Loucy (cell line): Measurements from ENCODE around the gene NMNAT2.

Source experiments
- H2AFZ ChIP-seq: fragments of 200-600 bp; sonication (generic); 2 replicates; pipeline ENCODE4 v1.6.0; 2016; ENCODE audit warnings: antibody characterized with exemption, mild to moderate bottlenecking, low read length, moderate library complexity
- H3F3A ChIP-seq: fragments of 200-600 bp; 2 replicates; pipeline ENCODE4 v1.6.0; 2016; ENCODE audit warnings: antibody characterized with exemption, low read depth, mild to moderate bottlenecking
- H3K27me3 ChIP-seq: fragments of 200-600 bp; sonication (generic); 2 replicates; pipeline ENCODE4 v1.6.1; 2014; ENCODE audit warnings: low read length, mild to moderate bottlenecking; ENCODE audit not compliant: insufficient read depth, poor library complexity, severe bottlenecking
- H3K36me3 ChIP-seq: fragments of 200-600 bp; sonication (generic); 2 replicates; pipeline ENCODE4 v1.6.1; 2016; ENCODE audit warnings: low read length; ENCODE audit not compliant: insufficient read depth
- H3K4me1 ChIP-seq: fragments of 200-600 bp; sonication (generic); 2 replicates; pipeline ENCODE4 v1.5.1; 2014; ENCODE audit warnings: low read length, mild to moderate bottlenecking; ENCODE audit not compliant: insufficient read depth, poor library complexity, severe bottlenecking
- H3K4me2 ChIP-seq: fragments of 200-600 bp; sonication (generic); 2 replicates; pipeline ENCODE4 v1.6.0; 2014; ENCODE audit warnings: antibody characterized with exemption, low read length, low read depth, mild to moderate bottlenecking; ENCODE audit not compliant: poor library complexity, severe bottlenecking
- H3K4me3 ChIP-seq: fragments of 200-600 bp; sonication (generic); 2 replicates; pipeline ENCODE4 v1.5.1; 2014; ENCODE audit warnings: low read length, mild to moderate bottlenecking, mixed read lengths; ENCODE audit not compliant: poor library complexity, severe bottlenecking
- H3K79me2 ChIP-seq: fragments of 200-600 bp; sonication (generic); 2 replicates; pipeline ENCODE4 v1.6.1; 2014; ENCODE audit warnings: low read length; ENCODE audit not compliant: insufficient read depth
- H3K9ac ChIP-seq: fragments of 200-600 bp; sonication (generic); 2 replicates; pipeline ENCODE4 v1.6.0; 2014; ENCODE audit warnings: mild to moderate bottlenecking, low read depth, low read length, moderate library complexity; ENCODE audit not compliant: poor library complexity, severe bottlenecking
- H3K9me2 ChIP-seq: fragments of 200-600 bp; sonication (generic); replicated peaks from 2 replicates; pipeline ENCODE4 v1.6.1; 2016; ENCODE audit warnings: low read depth, low read length, mixed read lengths
- H3K9me3 ChIP-seq: fragments of 200-600 bp; sonication (generic); 2 replicates; pipeline ENCODE4 v1.6.1; 2014; ENCODE audit warnings: mild to moderate bottlenecking, antibody characterized with exemption, low read length, low read depth; ENCODE audit not compliant: insufficient read depth
- H4K20me1 ChIP-seq: fragments of 200-600 bp; sonication (generic); 2 replicates; pipeline ENCODE4 v1.6.0; 2014; ENCODE audit warnings: antibody characterized with exemption, low read length, mild to moderate bottlenecking; ENCODE audit not compliant: insufficient read depth, poor library complexity, severe bottlenecking
- CTCF ChIP-seq: fragments of 200-600 bp; sonication (generic); conservative IDR thresholded peaks from 2 replicates; pipeline ENCODE4 v1.5.1; 2014; ENCODE audit warnings: mild to moderate bottlenecking, antibody characterized with exemption, low read length
- EZH2phosphoT487 ChIP-seq: fragments of 200-600 bp; IDR thresholded peaks from 2 replicates; pipeline ENCODE4 v1.6.1; 2018; ENCODE audit warnings: antibody characterized with exemption, mild to moderate bottlenecking, moderate library complexity, borderline replicate concordance

Gene NMNAT2

GRCh38 chr1:183323849-183324683 lies 94.1 kb downstream of the NMNAT2 start:
- no peaks in the 10 kb centered on the region for H3K4me1 ChIP-seq
- no peak overlapping the region for H3K4me3 ChIP-seq
- H3K36me3 ChIP-seq, result no peaks in the 10 kb centered on the region
- H3K27me3 ChIP-seq, result no peaks in the 10 kb centered on the region
- no peaks in the 10 kb centered on the region for H3K9me3 ChIP-seq
- H3K9ac ChIP-seq, result no peak overlapping the region
- H3F3A ChIP-seq, result no peaks in the 10 kb centered on the region
- H4K20me1 ChIP-seq, result no peaks in the 10 kb centered on the region
- TF ChIP-seq EZH2phosphoT487 (no peak), CTCF (no peak)
- no peak overlapping the region for H3K4me2 ChIP-seq
- H2AFZ ChIP-seq, result no peak overlapping the region
- no peaks in the 10 kb centered on the region for H3K9me2 ChIP-seq
- H3K79me2 ChIP-seq, result no peaks in the 10 kb centered on the region

- Histone ChIP-seq H3F3A (no peaks in the 10 kb centered on the region), H3K4me1 (no peaks in the 10 kb centered on the region), H3K9me3 (no peaks in the 10 kb centered on the region), H3K36me3 (no peaks in the 10 kb centered on the region), H3K4me2 (no peak overlapping the region), H3K9ac (no peak overlapping the region), H3K79me2 (no peaks in the 10 kb centered on the region), H2AFZ (no peak overlapping the region), H3K4me3 (no peak overlapping the region), H4K20me1 (no peaks in the 10 kb centered on the region), H3K27me3 (no peaks in the 10 kb centered on the region), H3K9me2 (no peaks in the 10 kb centered on the region)
- no peak for TF ChIP-seq EZH2phosphoT487
- TF ChIP-seq CTCF, result no peak
Observed at GRCh38 chr1:183319606-183320005, 98.6 kb downstream of the NMNAT2 start.

GRCh38 chr1:183319051-183319450 lies 99.1 kb downstream of the NMNAT2 start:
- H3K9me2 ChIP-seq, result no peaks in the 10 kb centered on the region
- H3K79me2 ChIP-seq, result no peaks in the 10 kb centered on the region
- H3F3A ChIP-seq, result no peaks in the 10 kb centered on the region
- H3K36me3 ChIP-seq, result no peaks in the 10 kb centered on the region
- no peak for TF ChIP-seq CTCF
- TF ChIP-seq EZH2phosphoT487, result no peak
- H3K4me3 ChIP-seq, result no peak overlapping the region
- H3K9ac ChIP-seq, result no peak overlapping the region
- no peaks in the 10 kb centered on the region for H3K9me3 ChIP-seq
- no peaks in the 10 kb centered on the region for H4K20me1 ChIP-seq
- H3K27me3 ChIP-seq, result no peaks in the 10 kb centered on the region
- no peak overlapping the region for H3K4me2 ChIP-seq
- H2AFZ ChIP-seq, result no peak overlapping the region
- no peaks in the 10 kb centered on the region for H3K4me1 ChIP-seq
